HuH-7.5 (cell line): Measurements from ENCODE around the gene BTF3L4.
A peak's percentile ranks its signal among the peaks of the same experiment; 100 is the strongest.
"Not testable (repeated sequence)": the region's sequence is repeated elsewhere in the genome, so short reads cannot be mapped to it uniquely, and the experiment has no call there.

Experiments
- DNase-seq: peaks from one replicate; pipeline ENCODE4 v3.0.0; 2011; ENCODE audit warnings: low spot score

BTF3L4 gene

DNA sequence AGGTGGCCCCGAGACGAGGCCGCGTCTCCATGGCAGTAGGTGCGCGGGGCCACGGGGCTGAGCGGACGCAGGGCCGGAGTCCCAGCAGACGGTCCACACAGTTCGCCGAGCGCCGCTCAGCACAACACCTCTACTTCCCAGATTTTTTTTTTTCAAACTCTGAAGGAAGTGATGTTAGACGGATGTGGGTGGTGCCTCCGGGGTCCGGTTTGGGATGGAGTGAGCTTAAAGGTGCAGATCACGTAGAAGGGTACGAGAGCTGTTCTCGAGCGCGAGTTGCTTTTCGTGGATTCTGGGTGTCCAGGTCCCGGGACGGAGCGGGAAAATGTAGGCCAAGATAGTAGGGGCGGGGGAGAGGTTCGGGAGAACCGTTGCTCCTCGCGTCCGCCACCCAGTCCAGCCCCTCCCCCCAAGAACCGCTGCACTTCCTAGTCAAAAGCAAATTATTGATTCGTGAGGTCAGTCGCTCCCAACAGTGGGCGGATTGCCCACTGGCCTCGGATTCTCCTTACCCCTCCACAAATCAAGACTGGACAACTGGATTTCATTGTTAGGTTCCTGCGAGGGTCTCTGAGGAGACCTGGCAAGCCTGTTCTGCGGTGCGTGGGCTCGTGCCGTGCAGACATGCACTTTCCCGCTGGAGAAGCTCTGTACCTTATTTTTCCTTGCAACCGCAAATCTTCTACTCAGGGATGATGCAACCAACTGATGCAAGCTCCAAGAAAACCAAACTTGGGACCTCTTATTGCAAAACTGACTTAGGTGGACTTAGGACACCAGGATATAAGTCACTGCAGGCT is 829 bp upstream of the BTF3L4 start, which contains the start of gene TXNDC12:
TXNDC12 (minus strand) TSS at position 126 of the 800 bp plus-strand sequence; CDS start at position 31, 95 bp downstream.
- peak; percentile 87 for DNase-seq

DNA sequence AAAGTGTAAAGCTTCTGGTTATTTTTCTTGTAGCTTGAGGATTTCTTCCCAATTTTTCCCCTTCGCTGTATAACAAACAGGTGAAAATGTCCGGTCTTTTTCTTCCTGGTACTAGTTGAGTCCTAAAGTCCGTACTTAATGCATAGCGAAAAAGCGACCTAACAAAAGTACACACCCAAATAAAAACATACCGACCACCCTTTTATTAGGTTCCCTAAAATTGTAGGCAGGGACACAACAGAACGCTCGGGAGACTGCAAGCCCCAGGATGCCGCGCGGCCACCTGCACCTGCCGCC is 281 bp upstream of the BTF3L4 start:
- no peak for DNase-seq

DNA sequence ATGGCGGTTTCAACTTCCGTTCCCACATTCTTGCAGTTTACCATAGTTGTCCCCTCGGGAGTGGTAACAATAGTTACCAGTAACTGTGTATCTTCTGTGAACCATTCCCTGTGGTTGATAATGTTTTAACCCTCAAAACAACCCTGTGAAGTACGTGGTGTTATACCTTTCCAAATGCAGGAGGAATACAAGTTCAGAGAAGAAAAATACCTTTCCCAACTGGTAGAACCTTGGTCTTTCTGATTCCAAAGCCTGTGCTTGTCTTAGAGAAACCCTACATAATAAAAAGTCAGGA is 789 bp downstream of the BTF3L4 start:
- no peak for DNase-seq

DNA sequence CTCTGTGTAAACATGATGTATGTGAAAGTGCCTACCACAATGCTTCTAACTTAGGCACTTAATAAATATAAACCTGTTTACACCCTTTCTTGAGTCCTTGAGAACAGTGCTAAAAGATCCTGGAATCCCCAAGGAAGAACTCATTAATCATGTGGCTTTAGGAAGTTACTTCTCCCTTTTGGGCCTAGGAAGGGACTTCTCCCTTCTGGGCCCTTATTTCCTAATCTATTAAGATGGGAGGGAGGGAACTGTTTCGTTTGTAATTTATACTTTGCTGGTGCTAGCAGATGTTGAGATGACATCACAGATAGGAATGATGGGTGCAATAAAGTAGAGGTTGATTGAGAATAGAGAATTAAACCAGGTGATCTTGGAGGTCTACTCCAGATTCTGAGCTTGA is 1.2 kb downstream of the BTF3L4 start:
- no peak for DNase-seq

DNA sequence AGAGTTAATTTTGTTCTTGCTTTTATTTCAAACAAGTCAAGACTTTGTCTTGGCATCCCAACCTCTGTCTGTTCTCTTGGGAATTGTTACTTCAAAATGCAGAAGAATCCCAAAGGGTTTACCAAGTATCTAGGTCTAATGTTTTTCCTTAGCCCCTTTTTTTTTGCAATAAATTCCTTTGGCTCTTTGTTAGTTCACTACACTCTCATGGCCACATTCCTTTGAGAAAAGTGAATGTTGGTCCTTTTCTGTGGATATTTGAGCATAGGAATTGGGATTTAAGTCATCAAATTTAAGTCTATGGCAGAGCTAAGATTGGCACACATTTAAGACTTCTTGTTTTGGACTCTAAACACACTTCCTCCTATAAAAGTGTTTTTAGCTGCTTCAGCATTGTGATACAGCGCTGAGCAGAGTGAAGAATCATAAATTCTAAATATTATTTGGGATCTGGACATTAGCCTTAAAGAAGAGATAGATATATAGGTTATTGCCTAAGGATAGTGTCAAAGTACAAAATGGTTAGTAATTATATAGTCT is 1.9 kb downstream of the BTF3L4 start:
- DNase-seq = no peak

DNA sequence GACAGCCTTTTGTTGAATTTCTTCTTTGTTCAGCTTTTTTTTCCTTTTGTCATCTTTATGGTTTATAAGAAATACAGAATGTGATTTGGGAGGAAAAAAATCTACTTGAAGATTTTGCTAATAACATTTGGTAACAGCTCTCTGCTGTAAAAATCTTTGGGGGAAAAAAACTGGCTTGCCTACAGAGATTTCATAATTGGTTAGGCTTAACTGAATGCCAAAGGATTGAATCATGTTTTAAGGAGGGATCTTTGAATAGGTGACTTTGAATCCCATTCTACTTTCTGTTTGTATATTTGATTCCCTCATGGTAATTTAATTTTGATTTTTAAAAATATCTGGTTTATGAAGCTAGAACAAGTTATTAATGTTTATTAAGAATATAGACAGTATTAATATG is 3.2 kb downstream of the BTF3L4 start:
- no peak for DNase-seq

DNA sequence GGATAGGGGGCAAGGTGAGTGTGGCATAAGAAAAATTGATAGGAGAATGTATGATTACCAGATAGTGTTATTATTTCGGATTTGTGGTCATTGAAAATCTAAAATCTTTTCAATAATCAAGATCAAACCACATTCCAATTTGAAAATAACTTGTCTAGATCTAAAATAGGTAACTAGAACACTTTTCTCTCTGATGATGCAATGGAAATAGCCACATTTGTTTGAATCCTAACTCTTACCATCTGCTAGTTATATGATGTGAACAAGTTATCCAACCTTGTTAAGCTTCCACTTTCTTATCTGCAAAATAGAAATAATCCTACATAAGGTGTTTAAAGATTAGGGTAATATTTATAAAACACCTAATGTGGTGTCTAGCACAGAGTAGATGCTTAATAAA is 3.8 kb downstream of the BTF3L4 start:
- DNase-seq = no peak

DNA sequence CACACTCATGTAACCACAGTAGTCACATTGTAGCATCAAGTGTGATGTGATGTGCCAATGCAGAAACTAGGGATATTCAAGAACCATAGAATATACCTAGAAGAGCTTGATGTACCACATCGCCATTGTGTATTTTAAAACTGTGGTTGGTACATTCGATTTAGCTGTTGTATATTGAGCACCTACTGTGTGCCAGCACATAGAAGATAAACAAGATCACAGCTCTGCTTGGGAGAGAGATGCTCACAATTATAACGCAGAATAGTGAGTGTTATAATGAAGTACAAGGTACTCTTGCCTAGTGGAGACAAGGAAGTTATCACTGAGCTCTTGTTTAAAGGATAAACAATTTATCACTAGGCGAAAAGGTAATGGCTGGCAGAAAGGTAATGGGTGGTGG is 4.7 kb downstream of the BTF3L4 start:
- DNase-seq = no peak

DNA sequence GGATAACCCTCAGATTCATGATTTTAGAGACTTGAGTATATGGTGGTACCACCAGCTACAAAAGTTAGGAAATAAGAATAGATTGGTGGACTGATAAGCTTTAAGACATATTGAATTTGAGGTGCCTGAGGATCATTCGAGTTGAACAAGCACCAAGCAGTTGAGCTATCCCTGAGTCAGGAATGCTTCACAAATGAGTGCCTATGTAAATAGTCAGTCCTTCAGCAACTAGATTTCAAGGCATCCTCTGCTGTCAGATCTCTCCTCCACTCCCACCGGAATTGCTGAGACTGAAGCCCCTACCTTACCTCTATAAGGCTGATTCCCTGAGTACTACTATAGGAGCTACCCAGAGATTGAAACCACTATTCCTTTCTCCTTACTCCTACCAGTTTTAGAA is 7.1 kb downstream of the BTF3L4 start:
- no peak for DNase-seq

DNA sequence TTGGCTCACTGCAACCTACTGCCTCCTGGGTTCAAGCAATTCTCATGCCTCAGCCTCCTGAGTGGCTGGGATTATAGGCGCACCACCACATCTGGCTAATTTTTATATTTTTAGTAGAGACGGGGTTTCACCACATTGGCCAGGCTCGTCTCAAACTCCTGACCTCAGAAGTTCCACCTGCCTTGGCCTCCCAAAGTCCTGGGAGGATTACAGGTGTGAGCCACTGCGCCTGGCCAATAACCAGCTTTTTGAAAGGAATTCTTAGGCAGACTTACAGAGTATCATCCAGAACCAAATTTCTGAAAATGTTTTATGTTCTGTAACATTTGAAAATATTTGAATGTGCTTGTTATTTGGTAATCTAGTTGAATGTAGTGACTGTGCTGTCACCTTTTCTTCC is 14.6 kb downstream of the BTF3L4 start:
- no peak for DNase-seq

DNA sequence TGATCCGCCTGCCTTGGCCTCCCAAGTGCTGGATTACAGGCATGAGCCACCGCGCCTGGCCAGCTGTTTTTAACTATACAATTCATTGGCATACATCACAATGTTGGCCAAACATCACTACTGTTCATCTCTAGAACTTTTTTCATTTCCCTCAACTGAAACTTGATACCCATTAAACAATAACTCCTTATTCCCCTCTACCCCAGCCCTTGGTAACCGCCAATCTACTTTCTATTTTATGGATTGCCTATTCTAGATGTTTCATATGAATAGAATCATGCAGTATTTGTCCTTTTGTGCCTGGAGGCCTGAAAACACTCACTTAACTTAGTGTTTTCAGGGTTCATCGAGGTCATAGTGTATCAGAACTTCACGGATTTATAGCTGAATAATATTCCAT is 16.2 kb downstream of the BTF3L4 start:
- DNase-seq = no peak

DNA sequence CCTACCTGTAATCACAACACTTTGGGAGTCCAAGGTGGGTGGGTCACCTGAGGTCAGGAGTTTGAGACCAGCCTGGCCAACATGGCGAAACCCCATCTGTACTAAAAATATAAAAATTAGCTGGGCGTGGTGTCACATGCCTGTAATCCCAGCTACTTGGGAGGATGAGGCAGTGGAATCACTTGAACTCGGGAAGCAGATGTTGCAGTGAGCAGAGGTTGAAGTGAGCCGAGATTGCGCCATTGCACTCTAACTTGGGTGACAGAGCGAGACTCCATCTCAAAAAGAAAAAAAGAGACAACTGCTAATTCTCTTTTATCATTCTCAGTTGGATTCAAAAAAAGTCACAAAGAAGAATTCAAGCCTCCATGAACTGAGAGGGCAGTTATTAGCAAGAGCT is 21.2 kb downstream of the BTF3L4 start:
- DNase-seq = not testable (repeated sequence)

DNA sequence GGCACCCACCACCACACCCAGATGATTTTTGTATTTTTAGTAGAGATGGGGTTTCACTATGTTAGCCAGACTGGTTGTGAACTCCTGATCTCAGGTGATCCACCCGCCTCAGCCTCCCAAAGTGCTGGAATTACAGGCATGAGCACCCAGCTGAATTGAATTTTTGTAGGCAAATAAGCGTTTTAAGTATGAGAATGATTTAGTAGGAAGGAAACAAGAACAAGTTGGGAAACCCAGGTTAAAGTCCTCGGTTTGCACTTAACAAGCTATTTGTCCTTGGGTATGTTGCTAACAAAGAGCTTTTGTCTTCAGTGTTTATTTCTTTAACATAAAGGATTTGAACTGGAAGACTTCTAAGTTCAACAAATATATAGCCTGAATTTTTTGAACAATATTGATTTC is 23.9 kb downstream of the BTF3L4 start:
- DNase-seq = no peak

DNA sequence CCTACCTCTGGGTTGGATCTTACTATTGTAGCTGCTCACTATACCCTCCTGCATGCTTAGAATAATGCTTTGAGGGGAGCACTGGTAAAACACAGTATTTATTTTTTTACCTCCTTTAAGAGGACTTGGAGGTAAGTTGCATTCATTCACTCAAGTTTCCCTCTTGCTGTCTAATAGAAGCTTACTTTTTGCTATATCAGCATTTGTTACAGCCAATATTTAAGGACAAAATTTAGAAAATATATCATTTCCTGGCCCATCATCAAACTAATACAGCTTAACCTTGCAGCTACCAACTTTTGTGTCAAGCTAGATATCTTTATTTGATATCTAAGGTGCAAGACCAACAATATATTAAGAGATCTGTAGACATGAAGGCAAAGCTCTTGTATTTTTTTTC is 31.8 kb downstream of the BTF3L4 start:
- DNase-seq = not testable (repeated sequence)

DNA sequence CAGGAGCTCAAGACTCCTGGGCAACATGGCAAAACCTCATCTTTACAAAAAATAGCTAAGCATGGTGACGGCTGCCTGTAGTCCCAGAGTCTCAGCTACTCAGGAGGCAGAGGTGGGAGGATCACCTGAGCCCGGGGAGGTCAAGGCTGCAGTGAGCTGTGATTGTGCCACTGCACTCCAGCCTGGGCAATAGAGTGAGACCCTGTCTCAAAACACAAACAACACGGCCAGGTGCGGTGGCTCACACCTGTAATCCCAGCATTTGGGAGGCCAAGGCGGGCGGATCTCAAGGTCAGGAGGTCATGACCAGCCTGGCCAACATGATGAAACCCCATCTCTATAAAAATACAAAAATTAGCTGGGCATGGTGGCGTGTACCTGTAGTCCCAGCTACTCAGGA is 38.2 kb downstream of the BTF3L4 start:
- not testable (repeated sequence) for DNase-seq

DNA sequence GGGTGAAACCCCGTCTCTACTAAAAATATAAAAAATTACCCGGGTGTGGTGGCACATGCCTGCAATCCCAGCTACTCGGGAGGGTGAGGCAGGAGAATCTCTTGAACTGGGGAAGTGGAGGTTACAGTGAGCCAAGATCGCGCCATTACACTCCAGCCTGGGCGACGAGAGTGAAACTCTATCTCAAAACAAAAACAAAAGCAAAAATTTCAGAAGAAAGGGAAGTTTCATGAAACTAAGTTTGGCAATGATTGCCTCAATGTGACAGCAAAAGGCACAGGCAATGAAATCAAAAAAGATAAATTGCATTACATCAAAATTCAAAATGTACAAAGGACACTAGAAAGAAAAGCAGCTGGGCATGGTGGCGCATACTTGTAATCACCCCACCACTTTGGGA is 40.1 kb downstream of the BTF3L4 start:
- DNase-seq = no peak

DNA sequence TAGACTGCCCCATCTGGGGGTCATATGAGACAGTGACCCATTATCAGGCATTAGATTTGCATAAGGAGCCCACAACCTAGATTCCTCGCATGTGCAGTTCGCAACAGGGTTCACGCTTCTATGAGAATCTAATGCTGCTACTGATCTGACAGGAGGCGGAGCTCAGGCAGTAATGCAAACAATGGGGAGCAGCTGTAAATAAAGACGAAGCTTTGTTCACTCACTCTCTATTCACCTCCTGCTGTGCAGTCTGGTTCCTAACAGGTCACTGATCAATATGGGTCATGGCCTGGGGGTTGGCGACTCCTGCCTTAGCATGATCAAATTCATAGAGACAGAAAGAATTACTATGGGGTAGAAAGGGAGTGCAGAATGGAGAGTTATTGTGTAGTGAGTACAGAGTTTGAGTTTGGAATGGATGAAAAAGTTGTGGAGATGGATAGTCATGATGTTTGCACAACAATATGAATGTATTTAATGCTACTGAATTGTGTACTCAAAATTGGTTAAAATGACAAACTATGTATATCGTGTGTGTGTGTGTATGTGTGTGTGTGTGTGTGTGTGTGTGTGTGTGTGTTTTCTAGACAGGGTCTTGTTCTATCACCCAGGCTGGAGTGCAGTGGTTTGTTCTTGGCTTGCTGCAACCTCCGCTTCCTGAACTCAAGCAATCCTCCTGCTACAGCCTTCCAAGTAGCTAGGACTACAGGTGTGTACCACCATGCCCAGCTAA is 42.2 kb downstream of the BTF3L4 start:
- DNase-seq = peak; percentile 28

DNA sequence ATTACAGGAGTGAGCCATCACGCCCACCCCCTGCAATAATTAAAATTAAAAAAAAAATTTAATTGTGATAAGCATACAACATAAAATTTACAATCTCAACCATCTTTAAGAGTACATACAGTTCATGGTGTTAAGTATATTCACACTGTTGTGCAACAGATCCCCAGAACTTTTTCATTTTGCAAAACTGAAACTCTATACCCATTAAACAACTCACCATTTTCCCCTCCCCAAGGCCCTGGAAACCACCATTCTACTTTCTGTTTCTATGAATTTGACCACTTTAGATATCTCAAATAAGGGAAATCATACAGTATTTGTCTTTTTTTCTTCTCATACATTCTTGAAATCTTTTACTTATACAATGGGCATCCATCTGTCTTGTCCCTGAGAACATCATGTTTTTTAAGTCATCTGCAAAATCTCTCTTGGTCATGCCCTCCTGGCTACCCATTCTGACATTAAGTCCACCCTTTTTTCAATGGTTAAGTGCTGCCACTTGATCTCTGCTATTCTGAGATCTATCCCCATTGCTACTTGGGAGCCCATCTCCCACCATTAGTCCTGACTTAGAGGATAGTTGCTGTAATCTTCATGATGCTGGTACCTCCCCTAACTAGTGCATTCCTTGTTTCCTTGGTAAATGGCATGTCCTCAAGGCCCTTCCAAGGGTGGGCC is 46.4 kb downstream of the BTF3L4 start:
- no peak for DNase-seq

DNA sequence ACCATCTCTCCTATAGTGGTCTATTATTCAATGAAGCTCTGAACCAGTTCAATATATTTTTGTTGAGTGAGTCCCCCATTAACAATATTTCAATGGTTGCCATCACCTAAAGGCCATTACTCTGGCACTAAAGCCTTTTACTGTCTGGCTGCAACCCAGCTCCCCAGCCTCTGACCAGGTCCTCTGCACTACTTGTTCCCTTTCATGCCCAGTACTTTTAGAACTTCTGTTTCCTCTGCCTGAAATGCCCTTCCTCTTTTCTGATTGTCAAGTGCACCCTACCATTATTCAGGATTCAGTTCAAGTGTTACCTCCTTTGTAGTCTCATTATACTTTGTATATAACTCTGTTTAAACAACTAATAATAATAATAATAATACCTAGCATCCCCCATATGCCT is 55.4 kb downstream of the BTF3L4 start:
- DNase-seq = no peak

DNA sequence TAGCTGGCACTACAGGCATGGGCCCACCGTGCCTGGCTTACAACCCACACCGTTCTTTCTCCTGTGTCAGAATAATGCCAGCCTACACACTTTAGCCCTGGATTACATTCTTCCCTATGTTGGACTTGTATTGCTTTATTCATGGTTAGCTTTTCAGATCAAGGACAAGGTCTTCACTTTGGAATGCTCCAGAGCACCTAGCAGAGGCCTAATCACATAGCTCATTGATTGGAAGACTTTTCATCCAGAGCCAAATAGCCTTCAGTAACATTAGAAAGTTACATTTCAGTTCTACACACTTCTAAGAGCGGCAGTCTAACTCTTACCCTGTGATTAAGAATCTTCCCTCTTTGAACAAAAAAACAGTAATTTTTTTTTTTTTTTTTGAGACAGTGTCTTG is 56.4 kb downstream of the BTF3L4 start:
- no peak for DNase-seq

DNA sequence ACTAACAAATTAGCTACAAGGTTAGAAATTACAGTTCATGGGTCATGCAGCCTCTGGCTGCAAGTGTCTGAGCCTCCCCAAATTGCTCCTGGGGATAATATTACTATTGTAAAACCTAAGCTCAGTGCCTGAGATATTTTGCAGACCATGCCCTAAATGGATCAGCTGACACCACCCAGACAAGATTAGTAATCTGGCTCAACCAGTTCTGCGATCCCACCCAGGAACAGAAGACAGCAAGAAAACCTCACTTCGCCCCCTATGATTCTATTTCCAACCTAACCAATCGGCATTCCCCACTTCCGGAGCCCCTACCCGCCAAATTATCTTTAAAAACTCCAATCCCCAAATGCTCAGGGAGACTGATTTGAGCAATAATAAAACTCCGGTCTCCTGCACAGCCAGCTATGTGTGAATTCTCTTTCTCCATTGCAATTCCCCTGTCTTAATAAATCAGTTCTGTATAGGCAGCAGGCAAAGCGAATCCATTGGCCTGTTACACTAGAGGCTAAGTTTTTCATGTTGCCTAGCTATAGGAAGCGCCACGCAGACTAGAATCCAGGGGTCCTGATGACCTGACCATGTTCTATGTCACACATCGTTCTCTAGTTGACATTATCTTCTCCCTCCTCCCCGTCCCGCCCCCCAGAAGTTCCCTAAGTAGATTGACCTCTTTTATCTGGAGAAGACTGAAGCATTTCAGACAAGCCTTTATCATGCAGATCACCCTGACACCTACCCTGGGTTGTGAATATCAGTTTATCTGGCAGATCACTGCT is 63.4 kb downstream of the BTF3L4 start:
- DNase-seq = no peak

DNA sequence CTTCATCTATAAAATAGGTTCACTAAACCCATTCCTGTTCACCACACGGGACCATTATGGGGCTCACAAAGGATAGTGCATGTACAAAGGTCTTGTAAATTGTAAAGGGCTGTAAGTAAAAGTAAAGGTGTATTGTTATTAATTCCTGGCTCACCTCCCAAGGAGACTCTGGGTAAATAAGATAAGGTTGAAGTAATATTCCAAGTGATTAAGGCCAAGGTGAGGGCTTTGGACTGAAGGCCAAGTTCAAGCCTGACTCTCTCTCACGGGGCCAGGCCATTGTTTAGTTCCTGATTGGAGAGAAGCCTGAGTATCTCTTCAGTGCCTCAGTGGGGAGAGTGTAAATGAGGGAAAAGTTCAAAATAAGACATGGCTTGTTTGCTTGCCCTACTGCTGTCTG is 66.3 kb downstream of the BTF3L4 start:
- no peak for DNase-seq
